Epithelial cell of esophagus (primary cell): ENCODE data around the gene S100B.
A peak's percentile ranks its signal among the peaks of the same experiment; 100 is the strongest.
"Not testable (repeated sequence)": the region's sequence is repeated elsewhere in the genome, so short reads cannot be mapped to it uniquely, and the experiment has no call there.

ENCODE experiments used
- DNase-seq: peaks from one replicate; pipeline ENCODE4 v3.0.0; 2010; ENCODE audit warnings: low read depth
- H3K4me3 ChIP-seq: 2 replicates; pipeline ENCODE4 v1.5.1; 2011; ENCODE audit warnings: mild to moderate bottlenecking, low read length, control low read depth
- TF ChIP-seq, protein P1 (sequence below): IDR thresholded peaks from 2 replicates; pipeline ENCODE4 v1.5.1; 2011; ENCODE audit warnings: low read depth, mild to moderate bottlenecking, low read length, control low read depth, inconsistent platforms; ENCODE audit not compliant: insufficient read depth; ENCODE audit errors: missing control alignments

The S100B gene

DNA sequence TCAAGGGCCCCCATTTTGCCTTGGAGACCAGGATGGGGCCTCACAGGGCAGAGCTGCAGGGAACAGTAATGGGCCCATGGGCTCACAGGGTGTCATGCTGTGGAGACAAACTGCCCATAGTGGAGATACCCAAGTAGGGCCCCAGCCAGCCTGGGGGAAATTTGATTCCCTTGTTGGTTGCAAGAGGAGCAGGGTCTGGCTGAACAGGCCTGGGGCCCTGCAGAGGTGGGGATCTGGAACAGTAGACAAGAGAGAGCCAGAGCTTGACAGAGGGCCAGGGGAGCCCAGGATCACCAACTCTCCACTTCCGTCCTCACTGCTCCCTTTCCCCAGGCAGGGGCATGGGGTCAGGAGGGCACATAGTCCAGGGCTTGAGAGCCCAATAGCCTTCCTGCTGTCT is 8.7 kb downstream of the S100B start:
- TF ChIP-seq, protein P1, sequence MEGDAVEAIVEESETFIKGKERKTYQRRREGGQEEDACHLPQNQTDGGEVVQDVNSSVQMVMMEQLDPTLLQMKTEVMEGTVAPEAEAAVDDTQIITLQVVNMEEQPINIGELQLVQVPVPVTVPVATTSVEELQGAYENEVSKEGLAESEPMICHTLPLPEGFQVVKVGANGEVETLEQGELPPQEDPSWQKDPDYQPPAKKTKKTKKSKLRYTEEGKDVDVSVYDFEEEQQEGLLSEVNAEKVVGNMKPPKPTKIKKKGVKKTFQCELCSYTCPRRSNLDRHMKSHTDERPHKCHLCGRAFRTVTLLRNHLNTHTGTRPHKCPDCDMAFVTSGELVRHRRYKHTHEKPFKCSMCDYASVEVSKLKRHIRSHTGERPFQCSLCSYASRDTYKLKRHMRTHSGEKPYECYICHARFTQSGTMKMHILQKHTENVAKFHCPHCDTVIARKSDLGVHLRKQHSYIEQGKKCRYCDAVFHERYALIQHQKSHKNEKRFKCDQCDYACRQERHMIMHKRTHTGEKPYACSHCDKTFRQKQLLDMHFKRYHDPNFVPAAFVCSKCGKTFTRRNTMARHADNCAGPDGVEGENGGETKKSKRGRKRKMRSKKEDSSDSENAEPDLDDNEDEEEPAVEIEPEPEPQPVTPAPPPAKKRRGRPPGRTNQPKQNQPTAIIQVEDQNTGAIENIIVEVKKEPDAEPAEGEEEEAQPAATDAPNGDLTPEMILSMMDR, result no peak
- H3K4me3 ChIP-seq, result no peak overlapping the region
- no peak for DNase-seq

DNA sequence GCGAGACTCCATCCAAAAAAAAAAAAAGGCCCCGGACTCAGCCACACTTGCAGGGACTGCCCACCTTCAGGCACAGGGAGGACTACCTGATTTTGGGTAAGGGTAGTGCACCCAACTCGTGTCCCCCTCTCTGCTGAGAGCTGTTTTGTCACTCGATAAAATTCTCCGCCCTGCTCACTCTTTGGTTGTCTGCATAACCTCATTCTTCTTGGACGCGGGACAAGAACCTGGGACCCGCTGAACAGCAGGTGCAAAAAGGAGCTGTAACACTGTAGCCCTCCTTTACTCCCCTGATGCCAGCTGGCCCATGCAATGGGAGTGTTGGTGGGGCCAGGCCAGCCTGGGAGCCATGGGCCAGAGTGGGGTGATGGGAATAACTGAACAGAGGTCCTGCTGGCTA is 10.6 kb downstream of the S100B start:
- DNase-seq, result no peak
- TF ChIP-seq, protein P1, result no peak
- H3K4me3 ChIP-seq, result no peak overlapping the region

DNA sequence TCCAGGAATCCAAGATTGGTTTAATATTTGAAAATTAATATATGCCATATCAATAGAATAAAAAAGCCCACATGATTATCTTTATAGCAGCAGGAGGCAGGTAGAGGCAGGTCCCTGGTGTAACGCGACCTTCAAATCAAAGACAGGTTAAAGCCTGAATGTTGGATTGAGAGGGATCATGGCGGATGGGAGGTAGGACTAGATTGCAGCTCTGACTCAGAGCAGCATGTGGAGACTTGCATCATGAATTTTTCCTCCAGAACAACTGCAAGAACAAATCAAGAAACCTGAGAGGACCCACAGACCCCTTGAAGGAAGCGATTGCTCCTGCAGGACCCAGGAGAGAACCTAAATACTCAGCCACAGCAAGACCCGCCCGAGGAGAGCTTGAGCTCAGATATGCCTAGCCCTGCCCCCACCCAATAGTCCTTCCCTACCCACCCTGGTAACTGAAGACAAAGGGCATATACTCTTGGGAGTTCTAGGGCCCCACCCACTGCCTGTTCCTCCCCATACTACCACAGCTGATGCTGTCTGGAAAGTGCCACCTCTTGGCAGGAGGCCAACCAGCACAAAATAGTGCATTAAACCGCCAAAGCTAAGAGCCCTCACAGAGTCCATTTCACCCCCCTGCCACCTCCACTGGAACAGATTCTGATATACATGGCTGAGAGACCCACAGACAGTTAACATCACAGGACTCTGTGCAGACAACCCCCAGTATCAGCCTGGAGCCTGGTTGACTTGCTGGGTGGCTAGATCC is 19.5 kb downstream of the S100B start:
- TF ChIP-seq, protein P1, result no peak
- peak; percentile 87 for DNase-seq
- no peak overlapping the region for H3K4me3 ChIP-seq

DNA sequence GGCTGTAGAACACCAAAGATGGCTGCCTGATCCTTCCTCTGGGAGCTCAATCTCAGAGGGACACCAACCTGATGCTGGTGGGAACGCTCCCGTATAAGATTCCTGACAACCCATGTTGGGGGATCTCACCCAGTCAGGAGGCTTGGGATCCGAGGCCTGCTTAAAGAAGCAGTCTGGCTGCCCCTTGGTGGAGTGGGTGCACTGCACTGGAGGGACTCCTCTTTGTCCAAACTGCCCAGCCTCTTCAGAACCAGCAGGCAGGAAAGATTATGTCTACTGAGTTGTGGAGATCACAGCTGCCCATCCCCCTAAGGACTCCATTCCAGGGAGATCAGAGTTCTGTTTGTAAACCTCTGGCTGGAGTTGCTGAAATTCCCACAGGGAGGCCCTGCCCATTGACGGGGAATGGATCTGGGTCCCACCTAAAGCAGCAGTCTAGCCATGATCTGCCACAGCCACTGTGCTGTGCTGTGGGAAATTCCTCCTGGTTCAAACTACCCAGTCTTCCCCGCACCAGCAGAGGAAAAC is 23.0 kb downstream of the S100B start:
- no peak for DNase-seq
- TF ChIP-seq, protein P1, result no peak

DNA sequence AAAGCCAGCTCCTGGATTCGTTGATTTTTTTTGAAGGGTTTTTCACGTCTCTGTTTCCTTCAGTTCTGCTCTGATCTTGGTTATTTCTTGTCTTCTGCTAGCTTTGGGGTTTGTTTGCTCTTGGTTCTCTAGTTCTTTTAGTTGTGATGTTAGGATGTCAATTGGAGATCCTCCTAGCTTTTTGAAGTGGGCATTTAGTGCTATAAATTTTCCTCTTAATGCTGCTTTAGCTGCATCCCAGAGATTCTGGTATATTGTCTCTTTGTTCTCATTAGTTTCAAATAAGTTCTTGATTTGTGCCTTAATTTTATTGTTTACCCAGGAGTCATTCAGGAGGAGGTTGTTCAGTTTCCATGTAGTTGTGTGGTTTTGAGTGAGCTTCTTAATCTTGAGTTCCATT is 25.5 kb downstream of the S100B start:
- not testable (repeated sequence) for DNase-seq, H3K4me3 ChIP-seq

More for the DNA sequence above, 23.0 kb downstream of the S100B start:
- H3K4me3 ChIP-seq, result no peak overlapping the region

DNA sequence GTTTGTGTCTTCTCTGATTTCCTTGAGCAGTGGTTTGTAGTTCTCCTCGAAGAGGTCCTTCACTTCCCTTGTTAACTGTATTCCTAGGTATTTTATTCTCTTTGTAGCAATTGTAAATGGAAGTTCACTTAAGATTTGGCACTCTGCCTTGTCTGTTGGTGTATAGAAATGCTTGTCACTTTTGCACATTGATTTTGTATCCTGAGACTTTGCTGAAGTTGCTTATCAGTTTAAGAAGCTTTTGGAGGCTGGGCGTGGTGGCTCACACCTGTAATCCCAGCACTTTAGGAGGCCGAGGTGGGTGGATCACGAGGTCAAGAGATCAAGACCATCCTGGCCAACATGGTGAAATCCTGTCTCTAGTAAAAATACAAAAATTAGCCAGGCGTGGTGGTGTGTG is 27.1 kb downstream of the S100B start:
- DNase-seq, H3K4me3 ChIP-seq: not testable (repeated sequence)

DNA sequence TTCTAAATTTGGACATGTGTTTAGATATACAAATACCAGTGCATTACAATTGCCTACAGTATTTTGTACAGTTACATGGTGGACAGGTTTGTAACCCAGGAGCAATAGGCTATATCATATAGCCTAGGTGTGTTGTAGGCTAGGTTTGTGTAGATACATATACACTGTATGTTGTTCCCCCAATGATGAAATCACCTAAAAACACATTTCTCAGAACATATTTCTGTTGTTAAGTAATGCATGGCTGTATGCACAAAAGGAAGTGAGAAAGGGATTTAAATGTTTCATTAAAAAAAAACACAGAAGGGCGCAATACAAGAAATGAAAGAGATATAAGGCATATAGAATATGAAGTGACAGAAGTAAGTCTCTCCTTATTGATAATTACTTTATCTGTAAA is 32.0 kb downstream of the S100B start:
- TF ChIP-seq, protein P1, result no peak
- no peak overlapping the region for H3K4me3 ChIP-seq
- DNase-seq, result no peak

DNA sequence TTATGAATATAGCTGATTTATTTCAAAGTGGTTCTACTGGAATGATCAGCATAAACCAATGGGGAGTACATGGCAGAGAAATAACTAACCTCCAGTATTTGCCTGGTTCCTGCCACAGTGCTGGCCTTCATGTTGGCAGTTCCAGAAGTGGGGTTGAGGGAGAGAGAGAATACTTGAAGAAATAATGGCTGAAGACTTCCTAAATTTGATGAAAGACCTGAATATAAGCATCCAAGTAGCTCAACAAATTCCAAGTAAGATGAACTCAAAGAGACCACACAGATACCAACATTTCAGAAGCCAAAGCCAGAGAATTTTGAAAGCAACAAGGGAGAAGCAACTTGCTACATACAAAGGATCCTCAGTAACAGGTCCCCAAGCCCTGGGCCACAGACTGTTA is 34.3 kb downstream of the S100B start:
- DNase-seq, result no peak
- TF ChIP-seq, protein P1, result no peak
- no peak overlapping the region for H3K4me3 ChIP-seq
